Ramos (cell line): ENCODE measurements around the gene CCDC178.
"Not testable (repeated sequence)": the region's sequence is repeated elsewhere in the genome, so short reads cannot be mapped to it uniquely, and the experiment has no call there.

Experiments used
- in situ Hi-C: fragments of 300-500 bp; cut with MboI; formaldehyde crosslinking; loops from one replicate; pipeline ENCODE4 v1.14.3; 2022; ENCODE audit warnings: low sequenced_read_pairs; ENCODE audit not compliant: unreplicated experiment

CCDC178 gene, protein sequence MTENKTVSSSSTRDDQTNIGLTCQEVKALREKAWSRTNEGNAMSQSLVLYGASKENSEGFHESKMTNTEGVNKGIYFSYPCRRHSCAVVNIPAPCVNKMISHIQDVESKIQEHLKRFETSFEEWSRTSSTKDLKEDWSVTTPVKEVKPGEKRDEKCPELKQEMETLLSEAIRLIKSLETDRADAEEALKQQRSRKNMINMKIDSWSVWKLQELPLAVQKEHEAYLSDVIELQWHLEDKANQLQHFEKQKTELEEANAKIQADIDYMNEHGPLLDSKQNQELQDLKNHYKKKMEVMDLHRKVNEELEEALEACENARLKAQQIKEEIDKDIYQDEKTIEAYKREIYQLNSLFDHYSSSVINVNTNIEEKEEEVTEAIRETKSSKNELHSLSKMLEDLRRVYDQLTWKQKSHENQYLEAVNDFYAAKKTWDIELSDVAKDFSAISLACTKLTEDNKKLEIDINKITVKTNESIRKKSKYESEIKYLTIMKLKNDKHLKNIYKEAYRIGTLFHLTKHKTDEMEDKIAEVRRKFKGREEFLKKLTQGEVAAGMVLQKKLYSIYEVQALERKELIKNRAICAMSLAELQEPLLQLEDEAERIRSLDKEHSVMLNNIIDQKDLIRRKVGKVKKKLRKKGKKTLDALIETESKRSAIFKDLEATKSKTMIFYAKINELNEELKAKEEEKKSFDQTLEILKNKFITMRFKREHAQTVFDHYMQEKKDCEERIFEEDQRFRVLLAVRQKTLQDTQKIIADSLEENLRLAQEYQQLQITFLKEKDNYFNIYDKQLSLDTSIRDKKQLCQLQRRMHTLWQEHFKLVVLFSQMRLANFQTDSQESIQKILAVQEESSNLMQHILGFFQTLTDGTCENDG

DNA sequence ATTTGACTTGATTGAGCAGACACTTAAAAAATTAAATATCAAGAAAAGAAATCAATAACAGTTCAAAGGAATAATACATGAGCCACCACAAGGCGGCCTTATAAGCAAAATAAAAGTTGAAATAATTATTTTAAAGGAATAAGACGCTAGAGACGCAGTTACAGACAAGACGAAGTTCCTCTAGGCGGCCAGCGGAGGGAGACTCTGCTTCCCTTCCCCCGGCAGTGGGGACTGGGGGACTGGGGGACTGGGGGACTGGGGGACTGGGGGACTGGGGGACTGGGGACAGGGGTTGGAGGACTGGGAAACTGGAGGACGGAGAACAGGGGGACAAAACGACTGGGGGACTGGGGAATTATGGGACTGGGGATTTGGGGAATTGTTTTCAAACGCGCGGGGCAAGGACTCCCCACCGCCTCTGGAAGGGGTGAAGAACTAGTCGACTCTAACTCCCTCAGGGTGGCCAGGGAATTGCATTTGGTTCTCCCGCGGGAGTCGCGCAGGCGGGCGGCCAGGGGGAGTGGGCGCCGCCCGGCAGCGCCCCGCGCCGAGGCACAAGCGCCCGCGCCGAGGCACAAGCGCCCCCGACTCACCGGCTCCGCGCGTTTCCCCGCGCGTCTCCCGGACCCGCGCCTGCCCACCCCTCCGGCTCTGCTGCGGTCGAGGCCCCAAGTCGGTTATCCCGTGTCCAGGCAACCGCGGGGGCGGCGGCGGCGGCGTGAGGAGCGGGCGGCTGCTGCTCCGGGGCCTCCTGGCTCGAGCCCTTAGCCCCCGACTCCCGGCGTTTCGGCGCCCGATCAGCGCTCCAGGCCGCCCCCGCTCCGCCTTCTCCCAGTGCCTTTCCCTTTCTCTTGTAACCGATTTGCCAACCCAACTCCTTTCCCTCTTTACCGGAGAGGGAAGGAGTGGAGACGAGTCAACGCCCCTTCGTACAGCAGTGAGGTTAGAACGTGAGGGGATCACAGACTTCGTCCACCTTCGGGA lies at the start of gene CCDC178:
Gene CCDC178, minus strand, starts transcription at position 662 of the 984 bp plus-strand sequence. CDS start 28,633 bp downstream, outside the sequence.
- in situ Hi-C loops, result no loop called here

DNA sequence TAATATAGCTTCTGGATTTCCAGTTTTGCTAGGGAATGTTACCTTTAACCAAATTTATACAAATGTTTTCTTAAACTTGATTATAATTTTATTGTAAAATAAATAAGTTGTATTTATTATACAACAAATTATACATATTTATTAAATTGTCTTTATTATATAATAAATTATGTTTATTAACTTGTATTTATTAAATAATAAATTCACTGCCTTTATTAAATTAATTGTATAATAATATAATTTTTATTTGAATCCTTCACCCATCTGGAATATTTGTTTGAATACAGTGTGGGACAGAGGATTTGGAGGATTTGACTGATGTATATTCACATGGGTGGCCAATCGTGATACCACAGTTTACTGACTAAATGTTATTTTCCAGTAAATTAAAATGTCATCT lies 43.4 kb upstream of the CCDC178 start:
- in situ Hi-C loops, result no loop called here

DNA sequence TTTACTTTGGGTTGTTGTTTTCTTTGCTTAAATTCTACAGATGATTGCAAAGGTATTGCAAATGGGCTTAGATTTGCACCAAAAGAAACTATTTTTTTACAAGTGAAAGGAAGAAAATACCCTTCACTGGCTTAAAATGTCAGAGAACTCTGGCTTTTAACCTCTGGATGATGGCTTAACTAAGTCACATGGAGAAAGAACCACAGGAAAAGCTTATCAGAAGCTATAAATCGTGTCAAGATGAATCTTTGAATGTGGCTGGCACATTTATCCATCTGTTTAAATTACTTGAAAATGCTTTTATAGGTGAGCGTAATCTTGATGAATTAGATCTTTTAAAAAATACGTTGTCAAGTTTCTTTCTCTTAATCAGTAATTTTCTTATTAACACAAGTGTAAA lies 32.0 kb upstream of the CCDC178 start:
- in situ Hi-C loops, result no loop called here

DNA sequence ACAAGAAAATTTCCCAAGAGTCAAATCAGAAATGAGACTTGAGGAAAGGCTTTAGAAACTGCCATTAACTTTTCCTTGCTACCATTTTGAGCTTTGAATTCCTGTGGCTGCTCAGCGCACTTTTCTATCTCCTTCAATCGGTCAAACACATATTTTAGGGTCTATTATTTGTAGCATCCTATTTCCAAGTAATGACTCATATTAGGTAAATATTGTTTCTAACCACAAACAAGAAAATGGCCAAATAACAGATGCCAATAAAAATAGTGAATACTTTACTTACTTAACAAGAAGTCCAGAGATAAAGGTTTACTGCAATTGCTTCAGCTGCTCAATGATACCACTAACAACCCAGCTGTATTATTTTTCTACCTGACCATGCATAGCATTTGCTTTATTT lies 29.7 kb upstream of the CCDC178 start:
- in situ Hi-C loops, result no loop called here

GRCh38 chr18:33469699-33470098 lies 29.2 kb upstream of the CCDC178 start:
- in situ Hi-C loops, result no loop called here

DNA sequence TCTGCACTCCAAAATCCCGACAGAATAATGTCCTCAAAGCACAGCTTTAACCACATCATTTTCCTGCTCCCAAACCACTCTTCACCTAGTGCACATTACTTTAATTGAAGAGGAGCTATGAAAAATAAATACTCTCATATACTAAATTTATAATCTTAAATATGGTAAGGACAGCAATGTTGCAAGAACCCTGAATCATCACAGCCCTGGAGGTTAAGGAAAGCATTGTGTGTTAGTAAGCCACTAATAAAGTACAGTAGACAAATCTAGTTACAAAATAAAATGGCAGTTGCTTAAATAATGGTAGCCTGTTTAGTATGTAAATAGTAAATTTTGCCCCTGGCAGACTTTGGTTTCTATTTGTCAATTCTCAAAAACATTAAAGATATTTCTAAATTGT lies 27.0 kb upstream of the CCDC178 start:
- in situ Hi-C loops, result no loop called here

GRCh38 chr18:33466822-33467221 lies 26.3 kb upstream of the CCDC178 start:
- in situ Hi-C loops, result no loop called here

DNA sequence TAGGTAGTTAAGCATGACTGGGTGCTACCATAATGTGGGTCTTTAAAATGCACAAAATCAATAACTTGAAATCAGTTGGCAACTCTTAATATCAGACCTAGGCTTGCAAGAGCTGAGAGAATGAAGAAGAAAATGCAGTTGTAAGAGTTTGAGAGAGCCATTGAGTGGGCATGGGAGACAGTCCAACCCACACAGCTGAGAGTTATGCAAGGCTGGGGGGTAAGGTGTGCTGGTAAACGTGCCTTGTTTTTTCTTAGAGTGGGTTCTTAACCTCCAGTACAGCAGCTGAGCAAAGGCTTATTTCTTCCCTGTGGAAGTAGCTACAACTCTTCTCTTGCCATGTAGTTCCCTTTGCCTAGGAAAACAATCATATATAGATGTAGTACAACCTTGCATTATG lies 20.2 kb upstream of the CCDC178 start:
- in situ Hi-C loops, result no loop called here

DNA sequence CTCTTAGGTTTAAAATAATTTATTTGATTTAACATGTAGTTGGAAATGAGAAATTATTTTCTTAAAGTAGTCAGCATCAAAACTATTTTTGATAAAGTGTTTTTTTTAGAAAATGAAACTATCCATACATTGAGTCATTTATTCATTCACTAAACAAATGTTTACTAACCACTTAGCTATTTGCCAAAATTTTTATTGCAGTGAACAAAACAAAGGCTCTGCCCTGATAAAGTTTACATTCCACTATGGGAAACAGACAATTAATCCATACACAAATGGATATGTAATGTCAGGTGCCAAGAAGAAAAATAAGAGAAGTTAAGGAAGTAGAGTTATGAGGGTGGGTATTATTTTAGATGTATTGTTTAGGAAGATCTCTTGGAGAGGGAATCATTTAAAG lies 19.1 kb upstream of the CCDC178 start:
- in situ Hi-C loops, result no loop called here

DNA sequence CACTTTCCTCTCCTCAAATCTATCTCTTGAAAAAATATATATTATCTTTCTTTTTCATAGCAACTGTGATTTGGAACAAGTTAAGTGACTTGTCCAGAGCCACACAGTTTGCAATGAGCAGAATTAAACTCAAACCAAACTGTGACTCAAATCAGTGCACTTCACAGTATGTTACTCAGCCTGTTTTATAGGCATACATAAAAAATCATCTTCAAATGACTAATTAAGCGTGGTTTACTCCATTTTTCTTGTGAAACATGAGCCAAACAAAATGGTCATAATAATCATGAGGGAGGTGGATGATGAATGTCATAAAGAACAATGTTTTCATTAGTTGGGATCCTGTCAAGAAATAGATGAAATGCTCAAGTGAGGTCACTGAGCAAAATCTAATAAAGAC lies 6.1 kb upstream of the CCDC178 start:
- in situ Hi-C loops, result no loop called here

DNA sequence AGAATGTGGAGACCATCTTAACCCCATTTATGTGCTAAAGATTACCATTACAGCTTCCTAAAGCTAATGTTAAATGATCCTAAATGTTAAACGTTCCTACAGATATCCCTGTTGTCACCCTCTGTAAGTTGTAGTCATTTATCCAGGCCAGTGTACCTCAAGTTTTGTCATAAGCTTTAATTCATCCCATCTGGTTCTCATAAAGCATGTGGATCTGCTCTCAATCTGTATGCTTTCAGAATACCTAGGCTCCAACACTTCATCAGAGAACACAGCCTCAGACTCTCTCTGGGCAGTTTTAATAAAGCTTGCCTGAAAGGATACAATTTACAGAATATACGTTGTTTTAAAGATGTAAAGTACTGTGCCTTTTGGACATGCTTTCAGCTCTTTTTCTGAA lies 4.2 kb upstream of the CCDC178 start:
- in situ Hi-C loops, result no loop called here

DNA sequence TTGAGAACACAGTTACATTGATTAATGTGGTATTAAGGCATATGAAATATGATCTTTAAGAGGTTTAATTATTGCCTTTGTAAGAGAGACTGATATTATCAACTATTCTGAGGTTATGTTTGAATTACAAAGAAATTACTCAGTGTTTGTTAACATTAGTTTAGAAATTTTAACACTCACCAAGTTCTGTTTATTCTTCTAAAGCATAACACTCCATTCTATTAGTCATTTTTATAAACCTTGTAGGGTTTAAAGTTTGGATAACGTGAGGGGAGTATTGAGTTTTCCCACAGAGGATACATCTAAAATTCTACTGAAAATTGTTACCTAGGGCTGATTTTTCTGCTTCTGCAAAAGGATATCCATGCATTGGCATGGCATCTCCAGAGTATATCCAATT lies 7.7 kb downstream of the CCDC178 start:
- in situ Hi-C loops, result no loop called here

DNA sequence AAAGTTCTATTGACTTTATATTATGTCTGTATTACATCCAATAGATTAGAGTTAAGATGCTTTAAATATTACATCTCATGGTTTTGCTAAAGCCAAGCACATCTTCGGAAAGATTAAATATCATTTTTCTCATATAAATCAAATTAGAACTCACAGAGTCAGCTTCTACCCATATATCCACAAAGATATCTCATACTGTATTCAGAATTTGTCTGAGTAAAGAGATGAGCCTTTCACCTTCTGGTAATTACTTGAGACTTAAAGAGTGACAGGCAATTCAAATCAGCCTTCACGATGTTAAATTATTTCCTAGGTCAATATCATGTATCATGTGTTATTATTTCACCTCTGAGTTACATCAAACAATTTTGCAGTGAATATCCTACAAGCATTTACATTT lies 13.0 kb downstream of the CCDC178 start:
- in situ Hi-C loops, result no loop called here

GRCh38 chr18:33424266-33424946 lies 16.1 kb downstream of the CCDC178 start:
- in situ Hi-C loops, result no loop called here

GRCh38 chr18:33421225-33421624 lies 19.3 kb downstream of the CCDC178 start:
- in situ Hi-C loops, result no loop called here

DNA sequence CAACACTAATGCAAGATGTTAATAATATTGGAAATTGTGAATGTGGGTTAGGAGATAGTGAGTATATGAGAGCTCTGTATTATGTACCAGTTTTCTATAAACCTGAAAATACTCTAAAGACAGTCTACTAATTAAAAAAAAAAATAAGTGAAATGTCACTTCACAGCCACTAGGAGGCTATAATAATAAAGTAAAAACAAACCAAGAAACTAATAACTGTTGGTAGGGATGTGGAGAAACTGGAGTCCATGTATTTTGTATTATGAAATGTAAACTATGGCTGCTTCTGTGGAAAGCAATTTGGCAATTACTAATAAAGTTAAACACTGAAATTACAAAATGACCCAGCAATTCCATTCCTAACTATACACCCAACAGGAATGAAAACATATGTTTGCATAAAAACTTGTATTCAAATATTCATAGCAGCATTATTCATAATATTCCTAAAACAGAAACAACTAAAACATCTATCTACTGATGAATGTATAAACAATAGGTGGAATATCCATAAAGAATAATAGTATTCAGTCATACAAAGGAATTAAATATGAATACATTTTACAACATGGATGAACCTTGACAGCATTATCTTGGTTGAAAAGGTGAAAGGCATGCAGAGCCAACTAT lies 36.2 kb downstream of the CCDC178 start:
- in situ Hi-C loops, result no loop called here

GRCh38 chr18:33398939-33399338 lies 41.6 kb downstream of the CCDC178 start:
- in situ Hi-C loops, result not testable (repeated sequence)

DNA sequence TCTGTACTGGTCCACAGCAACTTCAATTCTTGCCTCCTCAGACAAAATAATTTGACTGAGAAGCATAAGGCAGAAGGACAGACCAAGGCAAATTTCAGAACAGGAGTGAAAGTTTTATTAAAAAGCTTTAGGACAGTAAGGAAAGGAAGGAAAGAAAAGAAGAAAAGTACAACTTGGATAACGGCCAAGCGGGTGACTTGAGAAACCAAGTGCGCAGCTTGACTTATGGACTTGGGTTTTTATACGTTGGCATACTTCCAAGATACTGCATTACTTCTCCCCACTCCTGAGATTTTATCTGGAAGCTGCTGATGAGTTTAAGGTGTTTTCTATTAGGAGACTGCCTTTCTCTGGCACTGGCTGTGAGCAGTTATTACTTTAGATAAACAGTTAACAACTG lies 64.7 kb downstream of the CCDC178 start:
- in situ Hi-C loops, result no loop called here

- in situ Hi-C loops, result no loop called here
Observed at GRCh38 chr18:33372442-33372841, 68.1 kb downstream of the CCDC178 start.
